Ishikawa (cell line): Measurements from ENCODE around the gene CD63.

Experiments
- CEBPB ChIP-seq: IDR thresholded peaks from 2 replicates; pipeline ENCODE4 v1.6.1; 2012
- MAX ChIP-seq: IDR thresholded peaks from 2 replicates; pipeline ENCODE4 v1.6.1; 2012
- RAD21 ChIP-seq: IDR thresholded peaks from 2 replicates; pipeline ENCODE4 v1.6.1; 2012; ENCODE audit warnings: low read depth
- TAF1 ChIP-seq: IDR thresholded peaks from 2 replicates; pipeline ENCODE4 v1.6.1; 2012; ENCODE audit warnings: low read depth, mild to moderate bottlenecking
- YY1 ChIP-seq: IDR thresholded peaks from 2 replicates; pipeline ENCODE4 v1.6.1; 2012; ENCODE audit warnings: low read depth
- ZBTB7A ChIP-seq: IDR thresholded peaks from 2 replicates; pipeline ENCODE4 v1.6.1; 2012; ENCODE audit warnings: low read depth

- no peak for TF ChIP-seq ZBTB7A
- TF ChIP-seq TAF1: no peak
- TF ChIP-seq MAX: no peak
- no peak for TF ChIP-seq YY1
- no peak for TF ChIP-seq RAD21
- no peak for TF ChIP-seq CEBPB
Measured at GRCh38 chr12:55723516-55724225, 5.1 kb downstream of the CD63 start.
